ENCODE measurements around the gene SLC1A3. TPM values are rescaled to one million over a fixed set of nuclear protein-coding genes. Genes with fewer than 3 reads are reported as not detected.
A peak's percentile ranks its signal among the peaks of the same experiment; 100 is the strongest.
"Not testable (repeated sequence)": the region's sequence is repeated elsewhere in the genome, so short reads cannot be mapped to it uniquely, and the experiment has no call there.

The SLC1A3 gene
- polyA plus RNA-seq, 6 donors from 2014 or later: 0.07 TPM; not detected in 5

DNA sequence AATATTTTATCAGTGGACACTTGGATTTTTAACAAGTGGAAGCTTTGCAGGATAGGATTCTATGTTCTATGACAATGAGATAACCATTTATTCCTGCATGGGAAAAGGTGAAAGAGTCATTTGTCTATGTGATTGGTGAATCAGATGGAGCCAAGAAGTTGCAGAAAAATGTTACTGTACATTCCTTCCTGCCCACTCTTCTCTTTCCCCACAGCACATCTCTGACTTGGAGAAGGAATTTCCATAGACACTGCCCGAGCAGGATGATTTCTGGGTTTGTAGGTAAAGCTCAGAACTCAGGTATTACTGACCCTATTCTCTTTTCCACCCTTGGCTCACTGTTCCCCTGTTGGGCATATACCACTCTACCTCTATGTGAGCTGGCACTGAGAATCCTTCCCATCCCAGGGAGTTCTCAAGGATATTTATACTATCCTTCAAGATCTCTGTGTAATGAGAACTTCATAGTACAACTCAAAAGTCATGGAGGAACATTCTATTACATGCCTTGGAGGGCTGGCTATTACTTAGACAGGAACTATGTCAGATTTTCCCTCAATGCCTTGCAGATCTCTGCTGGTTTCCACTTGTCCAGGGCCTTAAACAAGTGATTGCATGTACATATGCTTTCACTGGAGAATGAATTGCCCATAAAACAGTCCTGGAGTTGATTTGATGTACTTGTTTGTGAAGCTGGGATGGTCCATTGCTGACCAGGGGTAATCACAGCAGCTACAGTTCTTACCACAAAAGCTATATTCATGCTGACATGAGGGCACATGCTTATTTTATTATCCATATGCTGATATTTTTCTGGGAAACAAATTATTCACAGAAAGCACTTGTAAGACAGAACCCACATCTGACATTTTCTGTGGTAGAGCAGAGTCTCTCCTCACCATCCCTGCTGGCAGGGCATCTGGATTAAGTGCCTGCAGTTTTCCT is 24.1 kb downstream of the SLC1A3 start:
- ATAC-seq (ENCODE audit: low read depth in 2 of 2): no peak

DNA sequence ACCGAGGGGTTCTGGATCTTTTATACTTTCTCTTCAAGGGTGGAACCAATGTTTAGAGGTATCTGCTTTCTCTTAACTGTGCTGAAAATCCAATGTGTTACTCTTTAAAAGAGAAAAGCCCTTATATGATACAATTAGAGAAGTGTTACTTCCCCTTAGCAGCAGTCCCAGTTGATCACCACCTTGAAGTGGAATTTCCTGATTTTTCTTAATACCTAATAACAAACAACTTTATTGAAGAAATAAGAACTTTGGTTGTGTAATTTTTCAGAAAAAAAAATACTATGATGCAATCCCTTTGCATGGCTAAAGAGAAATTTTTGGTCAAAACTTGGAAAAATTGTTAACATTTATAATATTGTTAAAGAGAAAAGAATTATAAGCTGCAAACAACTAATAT is 24.7 kb downstream of the SLC1A3 start:
- Mint-ChIP-seq H3K9me3 (peaks cover 0 to 2% (median 0%) of the 10 kb centered on the region in 7 donors), H3K27me3 (peaks cover 8 to 33% (median 17%) of the 10 kb centered on the region in 3 donors), H3K4me1 (no peaks in the 10 kb centered on the region), H3K36me3 (no peaks in the 10 kb centered on the region), H3K27ac (no peak overlapping the region), H3K4me3 (no peak overlapping the region)
- ATAC-seq (ENCODE audit: low read depth in 2 of 2): no peak
- DNase-seq: no peak

More for the DNA sequence above, 24.1 kb downstream of the SLC1A3 start:
- DNase-seq: no peak
- Mint-ChIP-seq H3K4me3 (no peak overlapping the region), H3K27ac (peak overlapping the region in 1 of 6 donors; percentile 21), H3K36me3 (no peaks in the 10 kb centered on the region), H3K27me3 (peaks cover 8 to 26% (median 17%) of the 10 kb centered on the region in 3 donors), H3K9me3 (no peaks in the 10 kb centered on the region), H3K4me1 (no peaks in the 10 kb centered on the region)

GRCh38 chr5:36631620-36632362 is 25.4 kb downstream of the SLC1A3 start:
- DNase-seq: no peak
- no peaks in the 10 kb centered on the region for H3K4me1 Mint-ChIP-seq
- H3K9me3 Mint-ChIP-seq: peaks cover 0 to 2% (median 0%) of the 10 kb centered on the region in 7 donors
- peaks cover 8 to 33% (median 17%) of the 10 kb centered on the region in 3 donors for H3K27me3 Mint-ChIP-seq
- ATAC-seq (ENCODE audit: low read depth in 2 of 2): no peak
- H3K36me3 Mint-ChIP-seq: no peaks in the 10 kb centered on the region
- no peak overlapping the region for H3K27ac Mint-ChIP-seq
- no peak overlapping the region for H3K4me3 Mint-ChIP-seq

DNA sequence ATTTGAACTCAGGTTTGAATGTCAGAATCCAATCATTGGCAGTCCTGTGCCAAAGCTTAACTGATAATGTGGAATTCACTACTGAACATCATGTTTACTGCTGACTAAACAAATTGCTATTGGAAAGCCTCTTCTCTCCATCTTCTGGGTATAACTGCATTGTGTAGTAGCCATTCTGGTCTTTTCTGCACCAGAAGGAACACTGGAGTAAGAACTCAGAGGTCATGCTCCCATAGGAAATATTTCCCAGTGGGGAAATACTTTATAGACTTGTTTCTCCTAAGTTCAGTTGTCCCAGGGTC is 25.9 kb downstream of the SLC1A3 start:
- H3K27me3 Mint-ChIP-seq: peaks cover 8 to 33% (median 17%) of the 10 kb centered on the region in 3 donors
- DNase-seq (no peak), ATAC-seq (ENCODE audit: low read depth in 2 of 2) (no peak)
- no peak overlapping the region for H3K27ac Mint-ChIP-seq
- H3K9me3 Mint-ChIP-seq: peaks cover 0 to 2% (median 0%) of the 10 kb centered on the region in 7 donors
- H3K4me3 Mint-ChIP-seq: no peak overlapping the region
- H3K4me1 Mint-ChIP-seq: no peaks in the 10 kb centered on the region
- H3K36me3 Mint-ChIP-seq: no peaks in the 10 kb centered on the region

DNA sequence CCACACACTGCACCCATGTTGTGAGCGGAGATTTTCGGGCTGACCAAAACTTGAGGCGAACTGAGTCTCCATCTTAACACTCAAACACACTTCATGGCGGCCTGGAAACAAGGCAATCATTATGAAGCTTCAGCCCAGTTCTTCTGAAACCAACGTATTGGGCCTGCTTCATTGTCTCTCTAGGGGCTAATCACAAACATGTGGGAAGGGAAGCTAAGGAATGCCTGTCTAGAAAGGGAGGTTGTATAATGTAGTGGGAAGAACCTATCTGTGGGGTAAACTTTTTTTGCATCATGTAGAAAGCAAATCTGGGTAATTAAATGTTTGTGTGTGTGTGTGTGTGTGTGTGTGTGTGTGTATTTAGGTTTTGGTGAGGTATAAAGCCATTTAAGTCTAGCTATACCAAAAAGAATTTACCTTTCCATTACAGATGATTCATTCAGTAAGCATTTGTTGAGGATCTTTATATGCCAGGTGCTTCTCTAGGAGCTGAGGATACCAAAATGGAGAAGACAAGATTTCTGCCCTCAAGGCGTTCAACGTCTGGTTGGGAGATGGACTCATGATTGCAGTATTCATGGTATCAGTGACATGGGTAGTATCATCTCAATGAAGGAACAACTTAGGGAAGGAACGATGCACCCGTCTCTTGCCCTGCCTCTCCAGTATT is 29.4 kb downstream of the SLC1A3 start:
- no peak overlapping the region for H3K27ac Mint-ChIP-seq
- peaks cover 0 to 2% (median 0%) of the 10 kb centered on the region in 7 donors for H3K9me3 Mint-ChIP-seq
- no peaks in the 10 kb centered on the region for H3K36me3 Mint-ChIP-seq
- H3K27me3 Mint-ChIP-seq: peaks cover 21 to 35% (median 26%) of the 10 kb centered on the region in 3 donors
- no peak overlapping the region for H3K4me3 Mint-ChIP-seq
- H3K4me1 Mint-ChIP-seq: no peaks in the 10 kb centered on the region
- ATAC-seq (ENCODE audit: low read depth in 2 of 2) (no peak), DNase-seq (no peak)

DNA sequence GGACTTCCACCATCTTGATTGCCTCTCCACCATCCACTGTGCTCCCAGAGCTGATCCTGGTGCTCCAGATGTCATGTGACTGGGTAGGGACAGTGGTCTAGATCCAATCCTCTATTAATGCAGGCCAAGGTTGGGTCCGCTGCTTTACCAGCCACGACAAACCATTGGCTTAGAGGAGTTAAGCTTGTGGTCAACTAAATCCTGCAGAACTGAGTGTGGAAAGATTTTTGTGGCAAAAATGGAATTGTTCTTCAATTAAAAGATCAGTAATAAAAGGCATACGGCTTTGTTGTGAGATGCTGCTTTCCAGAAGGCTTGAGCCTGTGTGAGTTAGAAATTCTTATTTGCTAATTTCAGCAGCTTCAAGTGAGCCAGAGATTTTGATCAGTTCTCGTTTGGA is 30.7 kb downstream of the SLC1A3 start:
- peaks cover 0 to 2% (median 0%) of the 10 kb centered on the region in 7 donors for H3K9me3 Mint-ChIP-seq
- no peak overlapping the region for H3K27ac Mint-ChIP-seq
- peaks cover 20 to 35% (median 24%) of the 10 kb centered on the region in 3 donors for H3K27me3 Mint-ChIP-seq
- no peaks in the 10 kb centered on the region for H3K4me1 Mint-ChIP-seq
- H3K36me3 Mint-ChIP-seq: no peaks in the 10 kb centered on the region
- DNase-seq: no peak
- no peak for ATAC-seq (ENCODE audit: low read depth in 2 of 2)
- H3K4me3 Mint-ChIP-seq: no peak overlapping the region

- Mint-ChIP-seq H3K4me3 (no peak overlapping the region), H3K36me3 (no peaks in the 10 kb centered on the region), H3K4me1 (no peaks in the 10 kb centered on the region), H3K27me3 (peaks cover 18 to 35% (median 24%) of the 10 kb centered on the region in 3 donors), H3K27ac (no peak overlapping the region), H3K9me3 (peaks cover 0 to 2% (median 0%) of the 10 kb centered on the region in 7 donors)
- DNase-seq (no peak), ATAC-seq (ENCODE audit: low read depth in 2 of 2) (no peak)
Observed at GRCh38 chr5:36637516-36637915, 31.1 kb downstream of the SLC1A3 start.

DNA sequence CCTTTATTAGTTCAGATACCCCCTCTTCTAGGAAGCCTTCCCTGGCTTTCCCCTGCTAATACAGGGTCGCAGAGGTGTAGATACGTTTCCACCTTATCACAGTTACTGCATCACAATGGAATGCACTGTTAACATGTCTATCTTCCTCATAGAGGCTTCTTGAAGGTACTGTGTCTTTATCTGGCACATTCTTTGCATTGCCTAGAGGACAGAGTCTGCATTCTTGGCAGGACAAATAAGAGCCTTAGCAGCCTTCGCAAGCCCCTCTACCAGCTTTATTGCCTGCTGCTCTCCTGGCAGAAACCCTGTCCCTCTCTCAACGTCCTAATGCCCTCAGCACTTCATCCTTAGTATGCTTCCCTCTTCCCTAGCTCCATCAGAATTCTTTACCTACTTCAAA is 31.6 kb downstream of the SLC1A3 start:
- Mint-ChIP-seq H3K4me3 (no peak overlapping the region), H3K27ac (no peak overlapping the region), H3K27me3 (peaks cover 21 to 33% (median 24%) of the 10 kb centered on the region in 3 donors), H3K9me3 (peaks cover 0 to 2% (median 0%) of the 10 kb centered on the region in 7 donors), H3K36me3 (no peaks in the 10 kb centered on the region), H3K4me1 (no peaks in the 10 kb centered on the region)
- ATAC-seq (ENCODE audit: low read depth in 2 of 2) (no peak), DNase-seq (no peak)

- peaks cover 16 to 19% (median 19%) of the 10 kb centered on the region in 3 donors for H3K27me3 Mint-ChIP-seq
- no peaks in the 10 kb centered on the region for H3K36me3 Mint-ChIP-seq
- no peaks in the 10 kb centered on the region for H3K4me1 Mint-ChIP-seq
- no peak overlapping the region for H3K27ac Mint-ChIP-seq
- H3K9me3 Mint-ChIP-seq: no peaks in the 10 kb centered on the region
- no peak overlapping the region for H3K4me3 Mint-ChIP-seq
- DNase-seq (no peak), ATAC-seq (ENCODE audit: low read depth in 2 of 2) (no peak)
Observed at GRCh38 chr5:36640949-36641348, 34.5 kb downstream of the SLC1A3 start.

DNA sequence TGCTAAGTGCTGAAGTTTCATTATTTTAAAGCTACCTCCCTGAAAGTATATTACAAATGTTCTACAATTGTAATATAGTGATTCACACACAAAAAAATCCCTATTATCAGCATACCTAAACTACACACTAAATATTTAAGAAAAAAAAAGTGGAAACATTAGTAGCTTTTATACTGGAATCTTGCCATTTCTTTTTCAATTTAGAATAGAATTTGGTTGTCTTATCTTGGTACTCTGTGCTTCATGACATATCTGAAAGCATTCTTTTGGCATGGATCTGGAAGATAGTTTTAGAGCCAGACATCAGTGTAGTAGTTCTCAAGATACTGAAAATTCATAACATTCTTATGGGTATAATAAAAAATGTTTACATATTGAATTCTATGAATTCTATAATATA is 35.0 kb downstream of the SLC1A3 start:
- H3K4me3 Mint-ChIP-seq: no peak overlapping the region
- ATAC-seq (ENCODE audit: low read depth in 2 of 2) (no peak), DNase-seq (no peak)
- H3K27me3 Mint-ChIP-seq: peaks cover 16 to 19% (median 19%) of the 10 kb centered on the region in 3 donors
- no peaks in the 10 kb centered on the region for H3K9me3 Mint-ChIP-seq
- H3K36me3 Mint-ChIP-seq: no peaks in the 10 kb centered on the region
- H3K27ac Mint-ChIP-seq: no peak overlapping the region
- no peaks in the 10 kb centered on the region for H3K4me1 Mint-ChIP-seq

- no peaks in the 10 kb centered on the region for H3K36me3 Mint-ChIP-seq
- ATAC-seq (ENCODE audit: low read depth in 2 of 2) (no peak), DNase-seq (no peak)
- no peaks in the 10 kb centered on the region for H3K4me1 Mint-ChIP-seq
- peaks cover 19 to 23% (median 22%) of the 10 kb centered on the region in 3 donors for H3K27me3 Mint-ChIP-seq
- H3K4me3 Mint-ChIP-seq: no peak overlapping the region
- no peaks in the 10 kb centered on the region for H3K9me3 Mint-ChIP-seq
- no peak overlapping the region for H3K27ac Mint-ChIP-seq
Observed at GRCh38 chr5:36642089-36642488, 35.7 kb downstream of the SLC1A3 start.

GRCh38 chr5:36643162-36643561 is 36.8 kb downstream of the SLC1A3 start:
- H3K27me3 Mint-ChIP-seq: peaks cover 19 to 23% (median 22%) of the 10 kb centered on the region in 3 donors
- no peaks in the 10 kb centered on the region for H3K9me3 Mint-ChIP-seq
- DNase-seq (no peak), ATAC-seq (ENCODE audit: low read depth in 2 of 2) (no peak)
- H3K4me1 Mint-ChIP-seq: no peaks in the 10 kb centered on the region
- no peaks in the 10 kb centered on the region for H3K36me3 Mint-ChIP-seq
- no peak overlapping the region for H3K27ac Mint-ChIP-seq
- H3K4me3 Mint-ChIP-seq: no peak overlapping the region

- peaks cover 19 to 23% (median 22%) of the 10 kb centered on the region in 3 donors for H3K27me3 Mint-ChIP-seq
- not testable (repeated sequence) for H3K27ac Mint-ChIP-seq; H3K4me3 Mint-ChIP-seq; H3K36me3 Mint-ChIP-seq; ATAC-seq (ENCODE audit: low read depth in 2 of 2); H3K4me1 Mint-ChIP-seq; H3K9me3 Mint-ChIP-seq; DNase-seq
Observed at GRCh38 chr5:36643841-36644240, 37.4 kb downstream of the SLC1A3 start.

Measured in naive B cell (primary cell).